Ascending aorta (tissue), 2 donors: ENCODE results near the gene GIGYF2. TPM values are rescaled to one million over a fixed set of nuclear protein-coding genes. Genes with fewer than 3 reads are reported as not detected.

Source experiments
- DNase-seq, 2 donors: peaks; one replicate each; pipeline ENCODE4 v3.0.0-alpha.2; 2019; ENCODE audit warnings: low spot score in 2 of 2
- H3K27ac ChIP-seq, 2 donors: fragments of 200-600 bp; sonication (generic); one replicate each; pipeline ENCODE4 v1.5.1; 2016 to 2017; ENCODE audit warnings: mild to moderate bottlenecking in 1 of 2
- H3K27me3 ChIP-seq: fragments of 200-600 bp; sonication (generic); one replicate; pipeline ENCODE4 v1.5.1; 2017
- H3K36me3 ChIP-seq, 2 donors: fragments of 200-600 bp; sonication (generic); one replicate each; pipeline ENCODE4 v1.5.1; 2016
- H3K4me1 ChIP-seq, 2 donors: fragments of 200-600 bp; sonication (generic); one replicate each; pipeline ENCODE4 v1.5.1; 2016 to 2017; ENCODE audit warnings: mild to moderate bottlenecking in 1 of 2
- H3K4me3 ChIP-seq, 2 donors: fragments of 200-600 bp; sonication (generic); one replicate each; pipeline ENCODE4 v1.5.1; 2016 to 2017; ENCODE audit warnings: mild to moderate bottlenecking in 1 of 2
- H3K9me3 ChIP-seq, 2 donors: fragments of 200-600 bp; sonication (generic); one replicate each; pipeline ENCODE4 v1.5.1; 2016
- intact Hi-C: fragments of 100-400 bp; cut with DNase I; formaldehyde crosslinking; loops from one replicate; pipeline ENCODE4 v1.15.1; 2023
- total RNA-seq: library from RNA; depleted of rRNA; stranded (reverse); fragments of >200 nt; gene quantifications from one replicate; pipeline ENCODE4 v1.1.0, GENCODE V29; 2016
- TF ChIP-seq, protein P1 (sequence below), 3 experiments: fragments of 200-600 bp in 2 of 3; fragments of 450-650 bp in 1 of 3; sonication (generic) in 2 of 3; IDR thresholded peaks; one replicate each; pipeline ENCODE4 v1.5.1; 2016 to 2019; ENCODE audit warnings: antibody characterized with exemption in 3 of 3, mild to moderate bottlenecking in 1 of 3, moderate library complexity in 1 of 3

The GIGYF2 gene
- total RNA-seq, 1 donor from 2014 or later: 27.5 TPM

DNA sequence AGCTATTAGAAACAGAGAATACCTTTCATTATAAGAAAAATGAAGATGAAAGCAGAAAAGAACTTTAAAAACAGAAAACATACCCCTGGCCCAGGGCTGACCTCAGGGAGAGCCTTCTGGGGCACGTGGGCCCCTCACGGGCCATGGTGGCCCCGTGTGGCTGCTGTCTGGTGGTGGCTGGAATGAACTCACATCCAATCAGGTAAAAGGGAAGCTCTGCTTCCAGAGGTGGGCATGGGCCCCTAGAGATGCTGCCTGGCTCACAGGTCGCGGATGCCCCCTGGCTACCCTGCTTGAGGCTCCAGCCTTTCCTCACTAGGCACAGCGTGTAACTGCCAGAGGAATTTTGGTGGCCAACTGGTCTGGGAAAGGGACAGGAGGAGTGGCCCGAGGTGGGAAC, 189.5 kb downstream of the GIGYF2 start:
- H3K4me3 ChIP-seq: no peak overlapping the region
- peak in 1 of 2 donors; percentile 42 for DNase-seq
- no peaks in the 10 kb centered on the region for H3K9me3 ChIP-seq
- no peaks in the 10 kb centered on the region for H3K27me3 ChIP-seq
- intact Hi-C loops: no loop called here
- TF ChIP-seq, protein P1, sequence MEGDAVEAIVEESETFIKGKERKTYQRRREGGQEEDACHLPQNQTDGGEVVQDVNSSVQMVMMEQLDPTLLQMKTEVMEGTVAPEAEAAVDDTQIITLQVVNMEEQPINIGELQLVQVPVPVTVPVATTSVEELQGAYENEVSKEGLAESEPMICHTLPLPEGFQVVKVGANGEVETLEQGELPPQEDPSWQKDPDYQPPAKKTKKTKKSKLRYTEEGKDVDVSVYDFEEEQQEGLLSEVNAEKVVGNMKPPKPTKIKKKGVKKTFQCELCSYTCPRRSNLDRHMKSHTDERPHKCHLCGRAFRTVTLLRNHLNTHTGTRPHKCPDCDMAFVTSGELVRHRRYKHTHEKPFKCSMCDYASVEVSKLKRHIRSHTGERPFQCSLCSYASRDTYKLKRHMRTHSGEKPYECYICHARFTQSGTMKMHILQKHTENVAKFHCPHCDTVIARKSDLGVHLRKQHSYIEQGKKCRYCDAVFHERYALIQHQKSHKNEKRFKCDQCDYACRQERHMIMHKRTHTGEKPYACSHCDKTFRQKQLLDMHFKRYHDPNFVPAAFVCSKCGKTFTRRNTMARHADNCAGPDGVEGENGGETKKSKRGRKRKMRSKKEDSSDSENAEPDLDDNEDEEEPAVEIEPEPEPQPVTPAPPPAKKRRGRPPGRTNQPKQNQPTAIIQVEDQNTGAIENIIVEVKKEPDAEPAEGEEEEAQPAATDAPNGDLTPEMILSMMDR (IDR thresholded peaks at IDR 0.05): no peak
- H3K4me1 ChIP-seq: no peaks in the 10 kb centered on the region
- no peaks in the 10 kb centered on the region for H3K36me3 ChIP-seq
- H3K27ac ChIP-seq: no peak overlapping the region

DNA sequence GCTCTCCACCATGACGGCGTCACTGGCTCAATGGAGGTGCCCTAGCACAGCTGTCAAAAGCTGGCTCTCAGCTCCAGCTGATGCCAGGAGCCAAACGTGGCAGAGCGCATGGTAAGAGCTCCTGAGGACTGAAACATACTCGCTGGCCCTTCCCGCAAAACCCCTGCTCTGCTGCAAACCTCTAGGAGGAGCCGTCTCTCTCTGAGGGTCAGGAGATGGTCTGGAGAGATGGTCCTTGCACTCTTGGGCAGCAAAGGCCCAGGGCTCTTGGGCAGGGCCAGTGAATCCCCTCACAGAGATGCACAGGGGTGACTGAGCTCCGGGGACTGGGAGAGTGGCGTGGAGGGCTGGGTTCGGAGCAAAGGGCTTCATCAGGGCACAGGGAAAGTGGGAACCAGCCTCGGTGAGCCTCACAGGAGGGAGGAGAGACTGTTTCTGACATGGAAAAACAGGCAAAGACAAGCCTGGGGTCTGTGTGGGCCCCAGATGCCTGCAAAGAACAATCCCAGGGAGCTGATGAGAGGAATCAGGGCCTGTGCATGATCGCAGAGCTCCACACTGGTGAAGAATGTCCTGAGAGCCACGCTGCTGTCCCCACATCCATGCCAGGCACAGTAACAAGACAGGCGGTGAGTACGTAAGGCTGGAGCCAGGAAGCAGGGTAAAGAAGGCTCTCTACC, 190.2 kb downstream of the GIGYF2 start:
- Histone ChIP-seq H3K4me1 (no peaks in the 10 kb centered on the region), H3K27ac (no peak overlapping the region), H3K36me3 (no peaks in the 10 kb centered on the region), H3K4me3 (no peak overlapping the region), H3K9me3 (no peaks in the 10 kb centered on the region), H3K27me3 (no peaks in the 10 kb centered on the region)
- TF ChIP-seq, protein P1 (IDR thresholded peaks at IDR 0.05): no peak
- intact Hi-C loops: no loop called here
- DNase-seq: peak in 1 of 2 donors; percentile 43

DNA sequence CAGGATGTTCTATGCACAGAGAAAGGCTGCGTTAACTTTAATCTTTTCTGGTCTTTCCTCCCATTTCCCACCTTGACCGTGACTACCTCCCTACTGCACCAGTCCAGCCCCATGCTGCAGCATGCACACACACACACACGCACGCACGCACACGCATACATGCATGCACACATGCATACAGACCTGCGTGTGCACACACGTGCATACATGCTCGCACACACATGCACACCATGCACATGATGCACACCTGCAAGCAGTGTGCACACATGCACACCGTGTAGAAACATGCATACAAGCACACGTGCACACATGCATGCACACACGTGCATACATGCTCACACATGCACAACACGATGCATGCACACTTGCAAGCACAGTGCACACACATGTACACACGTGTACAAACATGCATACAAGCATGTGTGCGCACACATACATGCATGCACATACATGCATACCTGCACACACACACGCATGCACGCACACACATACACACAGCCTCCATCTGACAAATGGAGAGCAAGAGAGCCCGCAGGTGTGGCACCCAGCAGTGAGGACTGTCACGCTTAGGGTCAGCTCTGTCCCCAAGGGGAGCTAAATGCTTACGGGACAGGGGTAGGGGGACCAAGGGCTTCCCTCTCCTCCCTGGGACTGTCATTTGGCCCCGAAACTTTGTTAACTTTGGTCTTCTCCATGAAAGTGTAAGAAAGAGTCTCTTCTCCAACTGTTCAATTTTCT, 191.1 kb downstream of the GIGYF2 start:
- TF ChIP-seq, protein P1 (IDR thresholded peaks at IDR 0.05): no peak
- H3K27me3 ChIP-seq: no peaks in the 10 kb centered on the region
- intact Hi-C loops: no loop called here
- no peak overlapping the region for H3K27ac ChIP-seq
- peak in 1 of 2 donors; percentile 16 for DNase-seq
- no peak overlapping the region for H3K4me3 ChIP-seq
- no peaks in the 10 kb centered on the region for H3K36me3 ChIP-seq
- H3K9me3 ChIP-seq: no peaks in the 10 kb centered on the region
- no peaks in the 10 kb centered on the region for H3K4me1 ChIP-seq

DNA sequence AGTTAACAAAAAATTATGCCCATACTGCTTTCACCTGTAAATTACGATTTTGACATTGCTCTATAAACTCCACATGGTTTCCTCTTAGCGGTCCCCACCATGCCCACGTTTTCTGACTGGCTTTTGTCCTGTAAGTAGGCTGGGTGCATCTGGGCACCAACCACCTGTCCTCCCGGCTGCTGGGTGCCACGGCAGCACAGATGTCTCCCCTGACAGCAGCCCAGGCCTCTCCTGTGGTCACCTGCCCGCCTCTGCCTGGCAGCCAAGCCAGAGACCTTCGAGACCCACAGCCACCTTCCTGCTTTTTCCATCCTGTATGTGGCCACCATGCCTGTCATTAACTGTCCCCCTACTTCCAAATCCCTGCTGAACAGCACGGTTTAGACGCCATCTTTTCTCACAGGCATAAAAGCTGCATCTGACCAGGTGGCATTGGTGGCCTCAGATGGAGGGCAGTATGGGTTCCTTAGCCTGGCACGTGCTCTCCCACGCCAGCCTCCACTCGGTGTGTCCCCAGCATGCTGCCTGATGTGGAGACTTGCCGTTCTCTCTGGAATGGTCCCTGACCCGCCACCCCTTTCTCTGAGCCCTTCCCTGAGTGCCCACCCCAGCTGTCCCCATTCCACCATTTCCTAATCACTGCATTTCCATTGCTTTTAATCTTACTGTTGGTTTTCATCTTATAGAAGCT, 191.9 kb downstream of the GIGYF2 start:
- H3K4me1 ChIP-seq: no peaks in the 10 kb centered on the region
- H3K9me3 ChIP-seq: no peaks in the 10 kb centered on the region
- TF ChIP-seq, protein P1 (IDR thresholded peaks at IDR 0.05): no peak
- H3K27ac ChIP-seq: no peak overlapping the region
- intact Hi-C loops: no loop called here
- peak in 1 of 2 donors; percentile 18 for DNase-seq
- H3K4me3 ChIP-seq: no peak overlapping the region
- H3K36me3 ChIP-seq: no peaks in the 10 kb centered on the region
- H3K27me3 ChIP-seq: no peaks in the 10 kb centered on the region

DNA sequence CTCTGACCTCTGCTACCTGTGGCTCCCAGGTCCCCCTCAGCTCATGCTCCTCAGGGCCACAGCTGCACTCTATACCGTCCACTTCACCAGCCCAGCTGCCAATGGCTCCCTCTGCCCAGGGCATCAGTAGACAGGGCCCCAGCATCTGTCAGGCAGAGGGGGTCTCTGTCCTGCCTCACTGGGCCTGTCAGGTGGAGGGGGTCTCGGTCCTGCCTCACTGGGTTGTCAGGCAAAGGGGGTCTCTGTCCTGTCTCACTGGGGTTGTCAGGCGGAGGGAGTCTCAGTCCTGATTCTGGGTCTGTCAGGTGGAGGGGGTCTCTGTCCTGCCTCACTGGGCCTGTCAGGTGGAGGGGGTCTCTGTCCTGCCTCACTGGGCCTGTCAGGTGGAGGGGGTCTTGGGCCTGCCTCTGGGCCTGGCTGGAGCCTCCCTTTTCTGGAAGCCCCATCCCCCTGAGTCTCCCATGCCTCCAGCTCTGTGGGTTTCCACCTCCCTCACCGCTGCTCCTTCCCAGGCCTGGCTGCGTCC, 192.8 kb downstream of the GIGYF2 start:
- intact Hi-C loops: no loop called here
- no peak overlapping the region for H3K27ac ChIP-seq
- no peaks in the 10 kb centered on the region for H3K36me3 ChIP-seq
- no peaks in the 10 kb centered on the region for H3K9me3 ChIP-seq
- no peaks in the 10 kb centered on the region for H3K4me1 ChIP-seq
- TF ChIP-seq, protein P1 (IDR thresholded peaks at IDR 0.05): no peak
- no peak overlapping the region for H3K4me3 ChIP-seq
- DNase-seq: no peak
- no peaks in the 10 kb centered on the region for H3K27me3 ChIP-seq
